Activated naive CD4-positive, alpha-beta T cell treated with anti-CD3 and anti-CD28 coated beads, Interleukin-2, amount 50 U/mL, for 24 hours (primary cell): ENCODE data around the gene DLGAP4.

Experiments
- H3K27ac Mint-ChIP-seq: one replicate; pipeline ENCODE4 v1.8.0; 2021; ENCODE audit warnings: mild to moderate bottlenecking, mixed read lengths
- H3K27me3 Mint-ChIP-seq: one replicate; pipeline ENCODE4 v1.8.0; 2021; ENCODE audit warnings: mixed read lengths
- H3K36me3 Mint-ChIP-seq: one replicate; pipeline ENCODE4 v1.8.0; 2021; ENCODE audit warnings: mixed read lengths
- H3K4me1 Mint-ChIP-seq: one replicate; pipeline ENCODE4 v1.8.0; 2021; ENCODE audit warnings: mixed read lengths
- H3K4me3 Mint-ChIP-seq: one replicate; pipeline ENCODE4 v1.8.0; 2021; ENCODE audit warnings: mild to moderate bottlenecking, mixed read lengths
- H3K9me3 Mint-ChIP-seq: one replicate; pipeline ENCODE4 v1.8.0; 2021; ENCODE audit warnings: mixed read lengths

The DLGAP4 gene

GRCh38 chr20:36331209-36331608 is 25.1 kb downstream of the DLGAP4 start:
- peaks cover 20% of the 10 kb centered on the region for H3K27me3 Mint-ChIP-seq
- H3K36me3 Mint-ChIP-seq: no peaks in the 10 kb centered on the region
- no peak overlapping the region for H3K27ac Mint-ChIP-seq
- H3K4me3 Mint-ChIP-seq: no peak overlapping the region
- no peaks in the 10 kb centered on the region for H3K4me1 Mint-ChIP-seq
- peaks cover 2% of the 10 kb centered on the region for H3K9me3 Mint-ChIP-seq

- H3K4me1 Mint-ChIP-seq: no peaks in the 10 kb centered on the region
- no peaks in the 10 kb centered on the region for H3K36me3 Mint-ChIP-seq
- no peaks in the 10 kb centered on the region for H3K9me3 Mint-ChIP-seq
- no peak overlapping the region for H3K4me3 Mint-ChIP-seq
- H3K27me3 Mint-ChIP-seq: peaks cover 21% of the 10 kb centered on the region
- H3K27ac Mint-ChIP-seq: no peak overlapping the region
These were observed 27.7 kb downstream of the DLGAP4 start for GRCh38 chr20:36333841-36334240.

DNA sequence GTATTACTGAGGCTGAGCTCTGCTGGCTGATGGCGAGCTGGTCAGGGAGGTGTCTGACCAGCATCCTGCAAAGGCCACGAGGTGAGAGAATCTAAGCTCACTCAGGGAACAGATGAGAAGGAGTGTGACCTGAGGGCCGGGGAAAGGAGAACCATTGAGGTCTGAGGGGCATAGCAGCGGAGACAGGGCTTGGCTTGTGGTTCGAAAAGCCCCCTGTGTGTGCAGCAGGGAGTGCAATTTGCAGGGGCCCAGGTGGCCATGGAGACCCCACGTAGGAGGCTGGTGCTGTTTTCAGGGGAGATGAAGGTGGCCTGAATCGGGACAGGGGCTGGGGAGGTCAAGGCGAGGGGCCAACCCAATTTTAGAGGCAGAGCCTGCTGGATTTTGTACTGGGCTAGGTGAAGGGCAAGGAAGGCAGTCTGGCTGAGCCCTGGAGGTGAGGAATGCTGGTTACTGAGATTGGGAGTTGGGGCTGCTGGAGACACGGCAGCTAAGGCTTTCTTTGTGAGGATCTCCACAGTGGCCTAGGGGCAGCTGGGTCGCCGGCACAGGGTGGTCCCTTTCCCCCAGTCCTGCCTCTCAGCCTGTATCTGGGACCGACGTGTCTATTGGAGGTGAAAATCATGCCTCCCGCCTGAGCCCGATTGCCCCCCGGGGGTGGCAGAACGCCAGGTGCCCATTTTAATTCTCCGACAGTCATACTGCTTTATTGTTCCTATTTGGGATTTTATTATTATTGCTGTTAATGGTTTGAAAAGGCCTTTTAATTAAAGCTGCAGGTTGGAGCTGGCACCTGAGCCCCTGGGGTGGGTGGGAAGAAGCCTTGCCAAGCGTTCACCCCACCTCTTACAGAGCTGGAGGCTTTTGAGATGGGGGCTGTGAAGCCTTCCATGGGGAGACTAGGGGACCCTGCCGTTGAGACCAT is 28.4 kb downstream of the DLGAP4 start:
- no peak overlapping the region for H3K27ac Mint-ChIP-seq
- H3K36me3 Mint-ChIP-seq: no peaks in the 10 kb centered on the region
- no peaks in the 10 kb centered on the region for H3K4me1 Mint-ChIP-seq
- H3K9me3 Mint-ChIP-seq: no peaks in the 10 kb centered on the region
- no peak overlapping the region for H3K4me3 Mint-ChIP-seq
- H3K27me3 Mint-ChIP-seq: peaks cover 21% of the 10 kb centered on the region

GRCh38 chr20:36335206-36335870 is 29.2 kb downstream of the DLGAP4 start:
- Mint-ChIP-seq H3K4me3 (no peak overlapping the region), H3K27me3 (peaks cover 20% of the 10 kb centered on the region), H3K4me1 (no peaks in the 10 kb centered on the region), H3K27ac (no peak overlapping the region), H3K36me3 (no peaks in the 10 kb centered on the region), H3K9me3 (no peaks in the 10 kb centered on the region)

DNA sequence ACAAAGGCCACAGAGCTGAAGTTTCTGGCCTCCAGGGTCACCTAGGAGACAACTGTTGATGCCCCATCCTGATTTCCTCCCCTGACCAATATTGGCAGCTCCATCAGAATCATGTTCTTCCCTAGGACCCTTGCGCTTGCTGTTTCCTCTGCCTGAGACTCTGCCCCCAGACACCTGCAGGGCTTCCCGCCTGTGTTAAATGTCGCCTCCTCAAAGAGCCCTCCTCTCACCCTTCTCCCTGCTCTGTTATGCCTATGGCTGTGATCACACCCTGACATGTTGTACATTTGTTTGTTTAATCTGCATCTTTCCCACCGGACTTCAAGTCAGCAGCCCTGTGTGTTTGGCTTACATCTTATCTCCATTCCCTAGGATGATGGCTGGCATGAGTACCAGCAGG is 30.1 kb downstream of the DLGAP4 start:
- Mint-ChIP-seq H3K36me3 (no peaks in the 10 kb centered on the region), H3K27ac (no peak overlapping the region), H3K4me1 (no peaks in the 10 kb centered on the region), H3K27me3 (peaks cover 20% of the 10 kb centered on the region), H3K4me3 (no peak overlapping the region), H3K9me3 (no peaks in the 10 kb centered on the region)

GRCh38 chr20:36336954-36337704 is 31.0 kb downstream of the DLGAP4 start:
- Mint-ChIP-seq H3K4me3 (no peak overlapping the region), H3K27me3 (peaks cover 19% of the 10 kb centered on the region), H3K4me1 (no peaks in the 10 kb centered on the region), H3K9me3 (no peaks in the 10 kb centered on the region), H3K27ac (no peak overlapping the region), H3K36me3 (no peaks in the 10 kb centered on the region)

GRCh38 chr20:36337886-36338285 is 31.7 kb downstream of the DLGAP4 start:
- no peak overlapping the region for H3K27ac Mint-ChIP-seq
- H3K4me1 Mint-ChIP-seq: no peaks in the 10 kb centered on the region
- no peak overlapping the region for H3K4me3 Mint-ChIP-seq
- H3K27me3 Mint-ChIP-seq: peaks cover 19% of the 10 kb centered on the region
- H3K36me3 Mint-ChIP-seq: no peaks in the 10 kb centered on the region
- no peaks in the 10 kb centered on the region for H3K9me3 Mint-ChIP-seq

DNA sequence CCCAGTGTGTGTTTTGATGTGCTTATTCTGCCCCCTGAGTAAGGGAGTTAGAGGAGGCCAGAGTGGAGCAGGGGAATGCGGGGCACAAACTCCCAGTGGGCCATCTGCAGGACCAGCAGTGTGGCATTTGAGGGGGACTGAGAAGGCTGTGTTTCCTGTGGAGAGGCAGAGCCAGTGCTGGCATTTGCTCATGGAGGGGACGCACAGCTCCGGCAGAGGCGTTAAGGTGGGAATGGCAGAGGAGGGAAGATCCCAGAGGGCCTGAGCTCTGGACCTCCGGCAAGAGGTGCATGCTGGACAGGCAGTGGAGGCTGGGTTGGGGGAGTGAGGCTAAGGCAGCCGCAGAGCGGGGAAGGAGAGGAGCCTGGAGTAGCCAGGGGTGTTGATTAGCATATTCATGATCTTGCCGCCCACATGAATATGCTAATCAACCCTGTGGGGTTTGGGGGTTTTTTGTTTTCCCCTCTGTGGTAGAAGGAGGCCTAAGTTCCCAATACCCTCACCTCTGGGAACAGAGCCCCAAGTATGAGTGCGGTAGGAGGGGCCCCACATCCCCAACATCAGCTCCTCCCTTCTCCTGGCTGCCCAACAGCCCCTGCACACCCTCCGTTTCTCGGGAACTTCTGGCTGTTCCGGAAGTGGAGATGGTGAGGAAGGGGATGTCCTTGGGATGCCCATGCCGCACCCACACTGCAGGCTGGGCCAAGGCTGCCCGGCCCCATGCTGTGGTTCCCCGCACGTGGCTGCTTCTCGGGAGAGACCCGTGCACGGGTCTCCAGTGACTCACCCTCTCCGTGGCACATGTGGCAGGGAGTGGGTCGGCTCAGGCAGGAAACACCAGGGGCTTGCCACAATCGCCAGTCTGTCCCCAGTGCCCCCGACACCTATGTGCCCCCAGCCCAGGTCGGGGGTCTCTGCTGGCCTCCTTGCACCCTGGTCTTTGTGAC is 33.8 kb downstream of the DLGAP4 start:
- no peaks in the 10 kb centered on the region for H3K36me3 Mint-ChIP-seq
- no peaks in the 10 kb centered on the region for H3K9me3 Mint-ChIP-seq
- no peaks in the 10 kb centered on the region for H3K4me1 Mint-ChIP-seq
- H3K4me3 Mint-ChIP-seq: no peak overlapping the region
- H3K27ac Mint-ChIP-seq: no peak overlapping the region
- H3K27me3 Mint-ChIP-seq: peaks cover 5% of the 10 kb centered on the region

DNA sequence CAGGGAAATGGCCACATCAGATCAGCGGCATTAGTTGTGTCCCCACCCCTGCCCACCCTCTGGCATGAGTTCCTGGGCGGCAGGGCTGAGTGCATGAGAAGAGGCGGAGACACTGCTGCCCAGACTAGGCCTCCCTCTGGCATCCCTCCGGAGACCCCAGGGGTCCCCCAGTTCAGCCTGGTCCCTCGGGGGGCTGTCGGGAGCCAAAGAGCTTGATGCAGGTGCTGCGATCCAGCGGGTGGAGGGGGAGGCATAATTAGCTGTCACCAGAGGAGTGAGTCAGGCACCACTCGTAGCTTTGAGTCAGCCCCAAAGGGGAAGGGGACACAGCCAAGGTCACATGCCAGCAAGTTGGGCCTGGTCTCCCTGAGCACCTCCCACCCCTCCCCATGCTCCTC is 34.5 kb downstream of the DLGAP4 start:
- Mint-ChIP-seq H3K36me3 (no peaks in the 10 kb centered on the region), H3K27me3 (peaks cover 2% of the 10 kb centered on the region)

GRCh38 chr20:36341331-36342020 is 35.3 kb downstream of the DLGAP4 start:
- Mint-ChIP-seq H3K36me3 (no peaks in the 10 kb centered on the region), H3K4me1 (no peaks in the 10 kb centered on the region), H3K4me3 (no peak overlapping the region), H3K27ac (no peak overlapping the region), H3K9me3 (no peaks in the 10 kb centered on the region), H3K27me3 (no peaks in the 10 kb centered on the region)

More for the DNA sequence above, 34.5 kb downstream of the DLGAP4 start:
- Mint-ChIP-seq H3K4me3 (no peak overlapping the region), H3K27ac (no peak overlapping the region), H3K4me1 (no peaks in the 10 kb centered on the region), H3K9me3 (no peaks in the 10 kb centered on the region)

DNA sequence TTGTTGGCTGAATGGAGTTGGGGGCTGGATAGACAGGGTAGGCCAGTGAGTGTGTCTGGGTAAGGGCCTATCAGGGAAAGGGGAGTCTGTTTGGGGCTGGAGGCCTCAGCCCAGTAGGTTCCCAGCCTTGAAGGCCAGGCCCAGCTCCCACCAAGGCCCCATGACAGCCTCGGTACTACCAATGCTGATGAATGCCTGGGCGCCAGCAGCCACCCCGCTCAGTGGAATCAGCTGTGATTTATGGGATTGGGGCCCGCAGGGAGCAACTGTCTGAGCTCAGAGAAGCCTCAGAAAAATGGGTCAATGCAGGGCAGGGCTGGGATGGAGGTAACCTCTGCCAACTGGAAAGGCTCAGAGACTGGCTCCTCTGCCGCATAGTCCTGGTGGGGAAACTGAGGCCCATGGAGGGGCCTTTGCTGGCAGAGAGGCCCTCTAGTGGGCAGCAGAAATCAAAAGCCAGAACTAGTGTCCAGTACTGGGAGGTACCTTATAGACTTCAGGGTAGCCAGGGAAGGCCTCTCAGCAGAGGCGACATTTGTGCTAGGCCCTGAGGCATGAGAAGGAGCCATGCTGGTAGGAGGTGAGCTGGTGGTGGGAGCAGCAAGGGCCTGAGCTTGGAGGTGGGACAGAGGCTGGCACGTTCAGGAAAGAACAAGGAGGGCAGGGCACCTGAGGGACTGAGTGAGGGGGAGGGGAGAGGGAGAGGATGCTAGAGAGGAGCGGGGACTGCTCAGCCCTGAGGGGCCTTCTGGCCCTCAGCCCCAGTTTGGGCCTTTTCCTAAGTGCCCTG is 36.4 kb downstream of the DLGAP4 start:
- Mint-ChIP-seq H3K27me3 (no peaks in the 10 kb centered on the region), H3K4me1 (no peaks in the 10 kb centered on the region)

DNA sequence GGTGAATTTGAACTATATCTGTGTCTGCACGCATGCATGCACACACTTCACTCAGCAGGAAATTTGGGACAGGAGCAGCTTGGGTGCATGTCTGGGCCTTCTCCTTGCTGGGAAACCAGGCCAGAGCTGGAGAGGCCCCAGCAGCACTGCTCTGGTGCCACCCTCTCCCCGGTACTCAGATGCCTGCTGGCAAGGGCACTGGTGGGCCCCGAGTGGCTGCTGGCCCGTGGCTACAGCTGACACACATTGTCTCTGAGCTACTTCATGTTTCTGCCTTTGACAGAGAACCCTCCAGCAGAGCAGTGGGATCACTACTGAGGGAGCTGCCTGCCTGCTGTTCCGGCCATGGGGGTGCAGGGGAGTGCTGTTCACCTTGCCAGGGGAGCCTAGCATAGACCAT is 37.5 kb downstream of the DLGAP4 start:
- Mint-ChIP-seq H3K27me3 (no peaks in the 10 kb centered on the region), H3K36me3 (no peaks in the 10 kb centered on the region), H3K4me3 (no peak overlapping the region), H3K9me3 (no peaks in the 10 kb centered on the region), H3K4me1 (no peaks in the 10 kb centered on the region), H3K27ac (no peak overlapping the region)

More for the DNA sequence above, 36.4 kb downstream of the DLGAP4 start:
- H3K9me3 Mint-ChIP-seq: no peaks in the 10 kb centered on the region
- no peaks in the 10 kb centered on the region for H3K36me3 Mint-ChIP-seq
- H3K27ac Mint-ChIP-seq: no peak overlapping the region
- H3K4me3 Mint-ChIP-seq: no peak overlapping the region

- no peaks in the 10 kb centered on the region for H3K4me1 Mint-ChIP-seq
- H3K27ac Mint-ChIP-seq: no peak overlapping the region
- no peaks in the 10 kb centered on the region for H3K36me3 Mint-ChIP-seq
- no peak overlapping the region for H3K4me3 Mint-ChIP-seq
- no peaks in the 10 kb centered on the region for H3K9me3 Mint-ChIP-seq
- no peaks in the 10 kb centered on the region for H3K27me3 Mint-ChIP-seq
These were observed 38.5 kb downstream of the DLGAP4 start for GRCh38 chr20:36344517-36345132.
